Measurements from ENCODE around the gene EDC3. TPM values are rescaled to one million over a fixed set of nuclear protein-coding genes. Genes with fewer than 3 reads are reported as not detected.

The EDC3 gene
- total RNA-seq, 2 donors from 2014 or later: 44.5 to 48.3 TPM

DNA sequence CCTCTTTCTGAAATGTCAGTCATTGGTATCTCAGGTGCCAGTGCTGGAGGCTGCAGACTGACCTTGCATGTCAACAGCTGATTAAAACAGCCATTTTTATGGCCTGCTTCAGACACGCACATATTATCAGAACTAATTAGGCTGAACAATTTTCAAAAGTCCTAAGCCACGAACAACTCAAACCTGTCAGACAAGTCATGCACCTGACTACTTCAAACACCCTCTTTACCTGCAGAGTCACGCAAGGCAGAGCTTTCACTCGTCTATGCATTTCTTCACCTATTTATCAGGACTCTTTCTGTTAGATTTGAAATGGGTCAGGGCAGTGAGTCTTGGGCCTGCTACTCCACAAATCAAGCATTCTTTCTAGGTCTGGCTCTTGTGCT, 53.5 kb downstream of the EDC3 start:
- peaks cover 39% of the 10 kb centered on the region for H3K36me3 ChIP-seq (ENCODE audit: control insufficient read depth, insufficient read depth, low read length)
- H3K4me1 Mint-ChIP-seq: peaks cover 31% of the 10 kb centered on the region
- H3K36me3 Mint-ChIP-seq (ENCODE audit: low read depth): peaks cover 9% of the 10 kb centered on the region
- no peaks in the 10 kb centered on the region for H3K27me3 ChIP-seq (ENCODE audit: control insufficient read depth, insufficient read depth, low read length, poor library complexity, severe bottlenecking)
- peak overlapping the region; percentile 90 for H3K27ac Mint-ChIP-seq
- no peaks in the 10 kb centered on the region for H3K27me3 Mint-ChIP-seq (ENCODE audit: insufficient read depth)
- H3K4me3 Mint-ChIP-seq: peak overlapping the region; percentile 18
- H3K9me3 ChIP-seq (ENCODE audit: control insufficient read depth, low read length): no peaks in the 10 kb centered on the region
- H3K27ac ChIP-seq (ENCODE audit: low read depth, low read length): no peak overlapping the region
- WGBS, 2 experiments (ENCODE audit: insufficient coverage in 1 of 2, insufficient read length in 1 of 2): 91 to 93% methylated on average over 4 of the region's 4 CpGs
- H3K9ac ChIP-seq (ENCODE audit: extremely low read depth, low read length, poor library complexity, severe bottlenecking): peak overlapping the region; percentile 26
- no peaks in the 10 kb centered on the region for H3K9me3 Mint-ChIP-seq
- H3K4me1 ChIP-seq (ENCODE audit: control insufficient read depth, insufficient read depth, low read length): peaks cover 17% of the 10 kb centered on the region
- no peak for DNase-seq
- TF ChIP-seq, protein P1, sequence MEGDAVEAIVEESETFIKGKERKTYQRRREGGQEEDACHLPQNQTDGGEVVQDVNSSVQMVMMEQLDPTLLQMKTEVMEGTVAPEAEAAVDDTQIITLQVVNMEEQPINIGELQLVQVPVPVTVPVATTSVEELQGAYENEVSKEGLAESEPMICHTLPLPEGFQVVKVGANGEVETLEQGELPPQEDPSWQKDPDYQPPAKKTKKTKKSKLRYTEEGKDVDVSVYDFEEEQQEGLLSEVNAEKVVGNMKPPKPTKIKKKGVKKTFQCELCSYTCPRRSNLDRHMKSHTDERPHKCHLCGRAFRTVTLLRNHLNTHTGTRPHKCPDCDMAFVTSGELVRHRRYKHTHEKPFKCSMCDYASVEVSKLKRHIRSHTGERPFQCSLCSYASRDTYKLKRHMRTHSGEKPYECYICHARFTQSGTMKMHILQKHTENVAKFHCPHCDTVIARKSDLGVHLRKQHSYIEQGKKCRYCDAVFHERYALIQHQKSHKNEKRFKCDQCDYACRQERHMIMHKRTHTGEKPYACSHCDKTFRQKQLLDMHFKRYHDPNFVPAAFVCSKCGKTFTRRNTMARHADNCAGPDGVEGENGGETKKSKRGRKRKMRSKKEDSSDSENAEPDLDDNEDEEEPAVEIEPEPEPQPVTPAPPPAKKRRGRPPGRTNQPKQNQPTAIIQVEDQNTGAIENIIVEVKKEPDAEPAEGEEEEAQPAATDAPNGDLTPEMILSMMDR (conservative IDR thresholded peaks at IDR 0.05): no peak
- no peak overlapping the region for H3K4me3 ChIP-seq (ENCODE audit: low read length)

DNA sequence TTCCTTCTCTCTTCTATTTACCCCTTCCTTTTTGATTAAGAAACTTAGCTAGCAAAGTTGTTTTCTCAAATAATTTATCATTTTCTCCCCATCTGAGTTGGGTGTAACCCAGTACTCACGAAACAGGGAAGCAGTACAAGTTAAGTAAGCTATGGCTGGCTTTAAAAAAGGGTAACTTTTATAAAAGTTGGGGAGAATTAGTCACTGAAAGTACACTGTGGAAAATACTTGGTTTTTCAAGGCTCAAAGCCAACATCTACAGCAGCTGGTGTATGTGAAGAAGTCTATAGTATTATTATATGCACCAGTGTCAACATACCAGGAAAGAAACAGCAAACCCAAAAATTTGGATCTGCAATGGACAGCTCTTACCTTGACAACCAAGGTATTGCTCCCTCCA, 54.7 kb downstream of the EDC3 start:
- WGBS, 2 experiments (ENCODE audit: insufficient coverage in 1 of 2, insufficient read length in 1 of 2): 95% methylated on average over 1 of the region's 1 CpG; no CpG with 5 or more reads in 1 of the 2 experiments
- H3K4me3 Mint-ChIP-seq: no peak overlapping the region
- H3K9me3 Mint-ChIP-seq: no peaks in the 10 kb centered on the region
- H3K9me3 ChIP-seq (ENCODE audit: control insufficient read depth, low read length): no peaks in the 10 kb centered on the region
- no peaks in the 10 kb centered on the region for H3K27me3 ChIP-seq (ENCODE audit: control insufficient read depth, insufficient read depth, low read length, poor library complexity, severe bottlenecking)
- H3K4me3 ChIP-seq (ENCODE audit: low read length): no peak overlapping the region
- no peak for DNase-seq
- peaks cover 31% of the 10 kb centered on the region for H3K4me1 Mint-ChIP-seq
- no peak overlapping the region for H3K9ac ChIP-seq (ENCODE audit: extremely low read depth, low read length, poor library complexity, severe bottlenecking)
- no peaks in the 10 kb centered on the region for H3K27me3 Mint-ChIP-seq (ENCODE audit: insufficient read depth)
- H3K4me1 ChIP-seq (ENCODE audit: control insufficient read depth, insufficient read depth, low read length): peaks cover 17% of the 10 kb centered on the region
- peaks cover 11% of the 10 kb centered on the region for H3K36me3 Mint-ChIP-seq (ENCODE audit: low read depth)
- peaks cover 49% of the 10 kb centered on the region for H3K36me3 ChIP-seq (ENCODE audit: control insufficient read depth, insufficient read depth, low read length)
- no peak overlapping the region for H3K27ac ChIP-seq (ENCODE audit: low read depth, low read length)
- TF ChIP-seq, protein P1 (conservative IDR thresholded peaks at IDR 0.05): no peak
- peak overlapping the region; percentile 16 for H3K27ac Mint-ChIP-seq

DNA sequence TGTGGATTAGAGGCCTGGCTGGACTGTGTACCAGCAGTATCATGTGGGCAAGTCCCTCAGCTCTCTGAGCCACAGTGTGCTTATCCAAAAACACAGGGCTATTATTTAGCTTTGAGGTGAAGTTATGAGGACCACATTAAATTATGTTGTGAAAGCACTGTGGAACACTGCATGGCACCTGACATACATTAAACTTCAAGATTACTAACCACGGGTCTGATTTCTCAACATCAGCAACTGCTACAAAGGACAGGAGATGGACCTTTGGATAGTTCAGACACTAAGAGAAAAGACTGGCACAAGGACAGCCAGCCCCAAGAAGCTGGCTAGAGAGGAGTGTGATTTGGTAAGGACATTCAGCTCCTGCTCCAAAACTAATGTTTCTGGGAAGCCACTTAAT, 58.8 kb downstream of the EDC3 start:
- Histone ChIP-seq H3K27ac (ENCODE audit: low read depth, low read length) (no peak overlapping the region), H3K4me3 (ENCODE audit: low read length) (no peak overlapping the region), H3K9me3 (ENCODE audit: control insufficient read depth, low read length) (no peaks in the 10 kb centered on the region), H3K9ac (ENCODE audit: extremely low read depth, low read length, poor library complexity, severe bottlenecking) (no peak overlapping the region), H3K36me3 (ENCODE audit: control insufficient read depth, insufficient read depth, low read length) (peaks cover 85% of the 10 kb centered on the region), H3K4me1 (ENCODE audit: control insufficient read depth, insufficient read depth, low read length) (no peaks in the 10 kb centered on the region), H3K27me3 (ENCODE audit: control insufficient read depth, insufficient read depth, low read length, poor library complexity, severe bottlenecking) (no peaks in the 10 kb centered on the region)
- 80 to 88% methylated on average over 1 of the region's 1 CpG for WGBS, 2 experiments (ENCODE audit: insufficient coverage in 1 of 2, insufficient read length in 1 of 2)
- no peaks in the 10 kb centered on the region for H3K9me3 Mint-ChIP-seq
- DNase-seq: no peak
- H3K27me3 Mint-ChIP-seq (ENCODE audit: insufficient read depth): no peaks in the 10 kb centered on the region
- H3K36me3 Mint-ChIP-seq (ENCODE audit: low read depth): peaks cover 27% of the 10 kb centered on the region
- H3K4me1 Mint-ChIP-seq: peaks cover 2% of the 10 kb centered on the region
- no peak overlapping the region for H3K4me3 Mint-ChIP-seq
- TF ChIP-seq, protein P1 (conservative IDR thresholded peaks at IDR 0.05): no peak
- H3K27ac Mint-ChIP-seq: no peak overlapping the region
